ENCODE data around the gene BUD31.

DNA sequence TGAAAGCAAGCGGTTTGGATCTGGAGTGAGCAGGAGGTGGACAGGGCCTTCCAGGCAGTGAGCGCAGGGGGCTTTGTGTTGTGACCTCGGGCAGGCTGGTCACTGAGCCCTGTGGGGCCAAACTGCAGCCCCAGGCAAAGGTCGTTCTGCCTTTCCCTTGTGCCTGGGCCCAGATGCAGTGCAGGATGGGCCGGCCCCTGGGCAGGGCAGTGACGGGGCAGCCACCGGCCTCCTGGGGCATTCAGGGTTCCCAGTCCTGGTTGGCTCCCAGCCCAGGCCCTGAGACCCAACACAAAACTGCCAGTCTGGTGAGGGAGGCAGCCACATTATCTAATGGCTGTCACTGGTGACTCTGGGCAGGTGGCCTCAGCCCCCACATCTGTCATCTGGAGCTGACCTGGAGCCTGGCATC is 27.1 kb upstream of the BUD31 start:
- TF ChIP-seq, protein P1, sequence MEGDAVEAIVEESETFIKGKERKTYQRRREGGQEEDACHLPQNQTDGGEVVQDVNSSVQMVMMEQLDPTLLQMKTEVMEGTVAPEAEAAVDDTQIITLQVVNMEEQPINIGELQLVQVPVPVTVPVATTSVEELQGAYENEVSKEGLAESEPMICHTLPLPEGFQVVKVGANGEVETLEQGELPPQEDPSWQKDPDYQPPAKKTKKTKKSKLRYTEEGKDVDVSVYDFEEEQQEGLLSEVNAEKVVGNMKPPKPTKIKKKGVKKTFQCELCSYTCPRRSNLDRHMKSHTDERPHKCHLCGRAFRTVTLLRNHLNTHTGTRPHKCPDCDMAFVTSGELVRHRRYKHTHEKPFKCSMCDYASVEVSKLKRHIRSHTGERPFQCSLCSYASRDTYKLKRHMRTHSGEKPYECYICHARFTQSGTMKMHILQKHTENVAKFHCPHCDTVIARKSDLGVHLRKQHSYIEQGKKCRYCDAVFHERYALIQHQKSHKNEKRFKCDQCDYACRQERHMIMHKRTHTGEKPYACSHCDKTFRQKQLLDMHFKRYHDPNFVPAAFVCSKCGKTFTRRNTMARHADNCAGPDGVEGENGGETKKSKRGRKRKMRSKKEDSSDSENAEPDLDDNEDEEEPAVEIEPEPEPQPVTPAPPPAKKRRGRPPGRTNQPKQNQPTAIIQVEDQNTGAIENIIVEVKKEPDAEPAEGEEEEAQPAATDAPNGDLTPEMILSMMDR (IDR thresholded peaks at IDR 0.05; ENCODE audit: insufficient read depth, low read depth, low read length) = no peak
- TF ChIP-seq EZH2 (IDR thresholded peaks at IDR 0.05; ENCODE audit: insufficient read depth, low read length) = no peak

All from astrocyte (in vitro differentiated cells and primary cell).